ENCODE results near the gene BAG5.
A peak's percentile ranks its signal among the peaks of the same experiment; 100 is the strongest.

The BAG5 gene

DNA sequence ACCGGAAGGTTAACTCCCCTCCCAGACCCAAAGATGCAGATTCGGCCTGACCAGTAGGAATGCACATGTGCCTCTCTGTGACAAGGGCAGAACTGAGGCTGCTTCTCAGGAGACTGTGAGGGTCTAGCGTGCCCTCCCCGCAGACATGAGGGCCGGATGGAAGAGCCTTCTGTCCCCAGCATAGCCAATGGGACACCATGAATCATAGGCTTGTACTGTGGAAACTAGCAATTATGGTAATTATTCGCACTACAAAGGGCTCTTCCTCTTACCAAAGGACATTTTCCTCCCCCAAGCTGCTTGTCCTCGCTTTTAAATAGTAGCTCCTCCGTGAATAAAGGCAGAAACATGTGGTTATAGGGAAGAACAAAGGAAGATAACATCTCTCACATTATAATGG, 6.5 kb upstream of the BAG5 start:
- H3K4me2 ChIP-seq (ENCODE audit: low read depth, low read length, poor library complexity, severe bottlenecking), result no peak overlapping the region
- no peaks in the 10 kb centered on the region for H3K27me3 ChIP-seq (ENCODE audit: insufficient read depth, low read length, poor library complexity, severe bottlenecking)
- H4K20me1 ChIP-seq (ENCODE audit: insufficient read depth, low read length, poor library complexity, severe bottlenecking), result peaks cover 16% of the 10 kb centered on the region
- H3K79me2 ChIP-seq (ENCODE audit: insufficient read depth, low read length), result peaks cover 56% of the 10 kb centered on the region
- no peak overlapping the region for H3K9ac ChIP-seq (ENCODE audit: low read depth, low read length, poor library complexity, severe bottlenecking)
- H3K4me1 ChIP-seq (ENCODE audit: insufficient read depth, low read length, poor library complexity, severe bottlenecking), result peaks cover 13% of the 10 kb centered on the region
- H3F3A ChIP-seq (ENCODE audit: low read depth), result no peaks in the 10 kb centered on the region
- no peaks in the 10 kb centered on the region for H3K9me3 ChIP-seq (ENCODE audit: insufficient read depth, low read depth, low read length)
- peaks cover 10% of the 10 kb centered on the region; the same call in 1 of the 2 replicates for H3K36me3 ChIP-seq (ENCODE audit: insufficient read depth, low read length)
- H3K9me2 ChIP-seq (replicated peaks; ENCODE audit: low read depth, low read length), result no peaks in the 10 kb centered on the region
- TF ChIP-seq EZH2phosphoT487 (IDR thresholded peaks at IDR 0.05; ENCODE audit: borderline replicate concordance), result no peak
- TF ChIP-seq, protein P1, sequence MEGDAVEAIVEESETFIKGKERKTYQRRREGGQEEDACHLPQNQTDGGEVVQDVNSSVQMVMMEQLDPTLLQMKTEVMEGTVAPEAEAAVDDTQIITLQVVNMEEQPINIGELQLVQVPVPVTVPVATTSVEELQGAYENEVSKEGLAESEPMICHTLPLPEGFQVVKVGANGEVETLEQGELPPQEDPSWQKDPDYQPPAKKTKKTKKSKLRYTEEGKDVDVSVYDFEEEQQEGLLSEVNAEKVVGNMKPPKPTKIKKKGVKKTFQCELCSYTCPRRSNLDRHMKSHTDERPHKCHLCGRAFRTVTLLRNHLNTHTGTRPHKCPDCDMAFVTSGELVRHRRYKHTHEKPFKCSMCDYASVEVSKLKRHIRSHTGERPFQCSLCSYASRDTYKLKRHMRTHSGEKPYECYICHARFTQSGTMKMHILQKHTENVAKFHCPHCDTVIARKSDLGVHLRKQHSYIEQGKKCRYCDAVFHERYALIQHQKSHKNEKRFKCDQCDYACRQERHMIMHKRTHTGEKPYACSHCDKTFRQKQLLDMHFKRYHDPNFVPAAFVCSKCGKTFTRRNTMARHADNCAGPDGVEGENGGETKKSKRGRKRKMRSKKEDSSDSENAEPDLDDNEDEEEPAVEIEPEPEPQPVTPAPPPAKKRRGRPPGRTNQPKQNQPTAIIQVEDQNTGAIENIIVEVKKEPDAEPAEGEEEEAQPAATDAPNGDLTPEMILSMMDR (conservative IDR thresholded peaks at IDR 0.05; ENCODE audit: low read length), result no peak
- no peak overlapping the region for H2AFZ ChIP-seq (ENCODE audit: low read length)
- H3K4me3 ChIP-seq (ENCODE audit: low read length, poor library complexity, severe bottlenecking), result no peak overlapping the region

GRCh38 chr14:103563844-103564505, 1.5 kb upstream of the BAG5 start:
- Histone ChIP-seq H2AFZ (ENCODE audit: low read length) (no peak overlapping the region), H3K9ac (ENCODE audit: low read depth, low read length, poor library complexity, severe bottlenecking) (peak overlapping the region; percentile 83), H3K79me2 (ENCODE audit: insufficient read depth, low read length) (peaks cover 89% of the 10 kb centered on the region), H3K27me3 (ENCODE audit: insufficient read depth, low read length, poor library complexity, severe bottlenecking) (no peaks in the 10 kb centered on the region), H3K9me3 (ENCODE audit: insufficient read depth, low read depth, low read length) (no peaks in the 10 kb centered on the region), H3K4me2 (ENCODE audit: low read depth, low read length, poor library complexity, severe bottlenecking) (peak overlapping the region; percentile 94), H4K20me1 (ENCODE audit: insufficient read depth, low read length, poor library complexity, severe bottlenecking) (peaks cover 43% of the 10 kb centered on the region), H3F3A (ENCODE audit: low read depth) (peaks cover 3% of the 10 kb centered on the region; the same call in 1 of the 2 replicates), H3K4me1 (ENCODE audit: insufficient read depth, low read length, poor library complexity, severe bottlenecking) (peaks cover 43% of the 10 kb centered on the region), H3K9me2 (replicated peaks; ENCODE audit: low read depth, low read length) (no peaks in the 10 kb centered on the region), H3K4me3 (ENCODE audit: low read length, poor library complexity, severe bottlenecking) (peak overlapping the region; percentile 90), H3K36me3 (ENCODE audit: insufficient read depth, low read length) (peaks cover 8% of the 10 kb centered on the region; the same call in 1 of the 2 replicates)
- TF ChIP-seq EZH2phosphoT487 (IDR thresholded peaks at IDR 0.05; ENCODE audit: borderline replicate concordance), result no peak
- TF ChIP-seq, protein P1 (conservative IDR thresholded peaks at IDR 0.05; ENCODE audit: low read length), result no peak

DNA sequence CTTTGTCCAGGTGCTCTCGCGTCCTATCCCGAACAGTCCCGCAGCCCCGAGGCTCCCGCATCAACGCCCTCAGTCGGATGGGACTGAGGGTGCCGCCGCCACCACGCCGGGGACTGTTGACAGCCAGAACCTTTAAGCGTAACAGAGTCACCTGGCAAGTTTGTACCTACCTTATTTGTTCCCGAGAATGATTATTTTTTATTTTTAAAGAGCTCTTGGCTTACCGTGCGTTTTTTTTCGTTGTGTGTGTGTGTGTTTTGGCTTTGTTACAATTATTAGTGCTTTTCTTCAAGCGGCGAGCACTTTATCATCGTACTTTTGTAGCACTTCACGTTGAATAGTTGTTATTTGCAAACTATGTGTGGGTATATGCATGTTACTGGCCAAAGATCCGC, 766 bp upstream of the BAG5 start:
- TF ChIP-seq, protein P1 (conservative IDR thresholded peaks at IDR 0.05; ENCODE audit: low read length), result no peak
- no peak for TF ChIP-seq EZH2phosphoT487 (IDR thresholded peaks at IDR 0.05; ENCODE audit: borderline replicate concordance)
- Histone ChIP-seq H2AFZ (ENCODE audit: low read length) (peak overlapping the region; percentile 93), H3K4me2 (ENCODE audit: low read depth, low read length, poor library complexity, severe bottlenecking) (peak overlapping the region; percentile 94), H3K79me2 (ENCODE audit: insufficient read depth, low read length) (peaks cover 90% of the 10 kb centered on the region), H3K4me1 (ENCODE audit: insufficient read depth, low read length, poor library complexity, severe bottlenecking) (peaks cover 51% of the 10 kb centered on the region), H4K20me1 (ENCODE audit: insufficient read depth, low read length, poor library complexity, severe bottlenecking) (peaks cover 49% of the 10 kb centered on the region), H3F3A (ENCODE audit: low read depth) (peaks cover 6% of the 10 kb centered on the region; the same call in 1 of the 2 replicates), H3K36me3 (ENCODE audit: insufficient read depth, low read length) (peaks cover 8% of the 10 kb centered on the region; the same call in 1 of the 2 replicates), H3K9me2 (replicated peaks; ENCODE audit: low read depth, low read length) (no peaks in the 10 kb centered on the region), H3K9ac (ENCODE audit: low read depth, low read length, poor library complexity, severe bottlenecking) (peak overlapping the region; percentile 83), H3K9me3 (ENCODE audit: insufficient read depth, low read depth, low read length) (no peaks in the 10 kb centered on the region), H3K27me3 (ENCODE audit: insufficient read depth, low read length, poor library complexity, severe bottlenecking) (no peaks in the 10 kb centered on the region), H3K4me3 (ENCODE audit: low read length, poor library complexity, severe bottlenecking) (peak overlapping the region; percentile 90)

Measured in Loucy (cell line).